DND-41 (cell line): Measurements from ENCODE around the gene NT5DC3.

ENCODE experiments used
- ATAC-seq: fragments of 200-7000 bp; cut with Tn5 transposase; 3 replicates; pipeline ENCODE4 v1.9.1; 2021; ENCODE audit warnings: low read depth; ENCODE audit not compliant: insufficient read depth
- DNase-seq: peaks from one replicate; pipeline ENCODE4 v3.0.0-alpha.2; 2020
- H2AFZ ChIP-seq: 2 replicates; pipeline ENCODE4 v1.6.0; 2012; ENCODE audit warnings: low read depth, low read length
- H3K27ac ChIP-seq: 2 replicates; pipeline ENCODE4 v1.5.1; 2012; ENCODE audit warnings: low read length, inconsistent platforms
- H3K27me3 ChIP-seq: fragments of 200-600 bp; sonication (generic); 2 replicates; pipeline ENCODE4 v1.6.0; 2012; ENCODE audit warnings: low read length, mild to moderate bottlenecking, inconsistent platforms; ENCODE audit not compliant: insufficient read depth, poor library complexity
- H3K36me3 ChIP-seq: 2 replicates; pipeline ENCODE4 v1.5.1; 2012; ENCODE audit warnings: low read length, inconsistent platforms; ENCODE audit not compliant: insufficient read depth
- H3K4me1 ChIP-seq: 2 replicates; pipeline ENCODE4 v1.5.1; 2012; ENCODE audit warnings: mild to moderate bottlenecking, low read length; ENCODE audit not compliant: insufficient read depth
- H3K4me2 ChIP-seq: 2 replicates; pipeline ENCODE4 v1.6.0; 2012; ENCODE audit warnings: mild to moderate bottlenecking, moderate library complexity, low read length, inconsistent platforms; ENCODE audit not compliant: insufficient read depth
- H3K4me3 ChIP-seq, 2 experiments: fragments of 200-600 bp in 1 of 2; shearing (Covaris generic) in 1 of 2; 2 replicates each; pipeline ENCODE4 v1.5.1; 2012 to 2016; ENCODE audit warnings: inconsistent platforms in 2 of 2, low read length in 2 of 2, mild to moderate bottlenecking in 2 of 2, low read depth in 1 of 2, moderate library complexity in 1 of 2
- H3K79me2 ChIP-seq: 2 replicates; pipeline ENCODE4 v1.6.0; 2012; ENCODE audit warnings: low read length, inconsistent platforms; ENCODE audit not compliant: insufficient read depth
- H3K9ac ChIP-seq: 2 replicates; pipeline ENCODE4 v1.6.0; 2012; ENCODE audit warnings: low read depth, mild to moderate bottlenecking, inconsistent platforms, low read length, moderate library complexity
- H3K9me3 ChIP-seq: 2 replicates; pipeline ENCODE4 v1.5.1; 2012; ENCODE audit warnings: low read length, moderate library complexity, mild to moderate bottlenecking, inconsistent platforms; ENCODE audit not compliant: insufficient read depth, severe bottlenecking
- H4K20me1 ChIP-seq: 2 replicates; pipeline ENCODE4 v1.6.0; 2012; ENCODE audit warnings: low read length; ENCODE audit not compliant: insufficient read depth
- EZH2 ChIP-seq: IDR thresholded peaks from 3 replicates; pipeline ENCODE4 v1.6.1; 2012; ENCODE audit warnings: borderline replicate concordance, low read depth, mild to moderate bottlenecking, moderate library complexity, low read length, inconsistent platforms; ENCODE audit not compliant: severe bottlenecking
- TF ChIP-seq, protein P1 (sequence below): IDR thresholded peaks from 2 replicates; pipeline ENCODE4 v1.5.1; 2012; ENCODE audit warnings: borderline replicate concordance, low read length, moderate library complexity, mild to moderate bottlenecking; ENCODE audit not compliant: poor library complexity, severe bottlenecking; ENCODE audit errors: extremely low read depth

Gene NT5DC3

DNA sequence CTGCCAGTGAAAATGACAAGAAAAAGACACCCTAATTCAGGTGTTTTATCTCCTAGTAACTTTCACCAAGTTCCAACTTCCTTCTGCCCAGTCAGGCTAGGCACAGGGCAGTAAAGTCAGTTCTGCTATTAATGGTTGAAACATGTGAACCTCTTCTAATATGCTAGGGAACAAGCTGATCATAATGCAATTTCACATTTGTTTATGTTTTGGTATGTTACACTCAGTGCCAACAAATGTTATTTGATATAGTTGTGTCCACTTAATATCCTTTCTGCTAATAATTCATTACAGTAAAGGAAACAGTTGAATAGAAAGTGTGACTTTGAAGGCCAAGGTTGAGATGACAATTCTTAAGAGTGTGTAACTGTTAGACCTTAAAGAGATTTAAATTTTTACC, 17.2 kb downstream of the NT5DC3 start:
- Histone ChIP-seq H4K20me1 (no peaks in the 10 kb centered on the region), H3K9ac (no peak overlapping the region), H2AFZ (no peak overlapping the region), H3K4me2 (no peak overlapping the region), H3K36me3 (no peaks in the 10 kb centered on the region), H3K4me3 (no peak overlapping the region), H3K9me3 (no peaks in the 10 kb centered on the region), H3K79me2 (no peaks in the 10 kb centered on the region), H3K4me1 (no peaks in the 10 kb centered on the region), H3K27ac (no peak overlapping the region), H3K27me3 (peaks cover 13% of the 10 kb centered on the region)
- ATAC-seq (no peak), DNase-seq (no peak)
- no peak for TF ChIP-seq EZH2
- TF ChIP-seq, protein P1, sequence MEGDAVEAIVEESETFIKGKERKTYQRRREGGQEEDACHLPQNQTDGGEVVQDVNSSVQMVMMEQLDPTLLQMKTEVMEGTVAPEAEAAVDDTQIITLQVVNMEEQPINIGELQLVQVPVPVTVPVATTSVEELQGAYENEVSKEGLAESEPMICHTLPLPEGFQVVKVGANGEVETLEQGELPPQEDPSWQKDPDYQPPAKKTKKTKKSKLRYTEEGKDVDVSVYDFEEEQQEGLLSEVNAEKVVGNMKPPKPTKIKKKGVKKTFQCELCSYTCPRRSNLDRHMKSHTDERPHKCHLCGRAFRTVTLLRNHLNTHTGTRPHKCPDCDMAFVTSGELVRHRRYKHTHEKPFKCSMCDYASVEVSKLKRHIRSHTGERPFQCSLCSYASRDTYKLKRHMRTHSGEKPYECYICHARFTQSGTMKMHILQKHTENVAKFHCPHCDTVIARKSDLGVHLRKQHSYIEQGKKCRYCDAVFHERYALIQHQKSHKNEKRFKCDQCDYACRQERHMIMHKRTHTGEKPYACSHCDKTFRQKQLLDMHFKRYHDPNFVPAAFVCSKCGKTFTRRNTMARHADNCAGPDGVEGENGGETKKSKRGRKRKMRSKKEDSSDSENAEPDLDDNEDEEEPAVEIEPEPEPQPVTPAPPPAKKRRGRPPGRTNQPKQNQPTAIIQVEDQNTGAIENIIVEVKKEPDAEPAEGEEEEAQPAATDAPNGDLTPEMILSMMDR, result no peak

DNA sequence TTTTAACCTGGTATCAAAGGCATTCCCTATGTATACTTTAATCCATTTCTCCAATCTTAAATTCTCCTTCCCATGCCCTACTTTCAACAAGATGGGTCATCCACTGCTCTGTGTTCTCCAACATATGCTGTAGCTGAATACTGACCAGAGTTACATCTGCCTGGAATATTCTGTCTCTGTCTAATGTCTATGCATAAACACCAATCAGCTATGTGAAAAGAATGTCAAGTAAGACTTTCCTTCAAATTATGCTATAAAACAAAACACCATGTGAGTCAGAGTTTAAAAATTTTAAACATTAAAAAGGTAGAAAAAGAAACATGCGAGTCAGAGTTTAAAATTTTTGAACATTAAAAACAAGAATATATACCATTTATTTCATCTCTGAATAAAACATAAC, 19.3 kb downstream of the NT5DC3 start:
- no peak for TF ChIP-seq EZH2
- Histone ChIP-seq H3K36me3 (no peaks in the 10 kb centered on the region), H3K9me3 (no peaks in the 10 kb centered on the region), H3K27me3 (peaks cover 12% of the 10 kb centered on the region), H3K4me2 (no peak overlapping the region), H2AFZ (no peak overlapping the region), H3K4me3 (no peak overlapping the region), H4K20me1 (no peaks in the 10 kb centered on the region), H3K79me2 (no peaks in the 10 kb centered on the region), H3K27ac (no peak overlapping the region), H3K4me1 (no peaks in the 10 kb centered on the region), H3K9ac (no peak overlapping the region)
- DNase-seq, result no peak
- ATAC-seq, result no peak

DNA sequence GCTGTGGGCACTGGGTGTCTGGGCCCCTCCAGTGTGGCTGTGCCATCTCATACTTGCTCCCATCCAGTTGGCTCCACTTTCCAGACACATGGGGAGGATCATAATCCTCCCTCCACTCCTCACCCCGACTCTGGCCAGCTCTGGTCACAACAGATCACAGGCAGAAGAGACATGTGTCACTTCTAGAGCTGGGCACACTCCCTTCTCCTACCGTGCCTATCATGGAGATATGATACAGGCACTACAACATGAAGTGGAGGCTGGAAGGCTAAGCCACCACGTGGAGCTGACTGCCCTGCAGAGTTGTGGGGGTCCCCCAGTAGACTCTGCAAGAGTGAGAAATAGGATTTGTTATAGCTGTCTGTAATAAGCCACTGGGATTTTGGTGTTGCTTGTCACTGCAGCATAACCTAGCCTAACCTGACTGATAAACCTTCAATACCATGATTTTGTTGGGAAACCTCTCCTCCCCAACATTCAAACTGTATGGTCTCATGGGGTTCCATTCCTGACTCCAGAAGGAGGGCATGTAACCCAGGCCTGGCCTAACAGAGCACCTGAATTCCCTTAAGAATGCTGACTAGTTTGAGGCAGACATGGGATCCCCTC, 20.0 kb downstream of the NT5DC3 start:
- H4K20me1 ChIP-seq, result no peaks in the 10 kb centered on the region
- TF ChIP-seq EZH2, result no peak
- TF ChIP-seq, protein P1, result no peak
- no peak overlapping the region for H3K4me2 ChIP-seq
- ATAC-seq (no peak), DNase-seq (no peak)
- H3K4me3 ChIP-seq, result no peak overlapping the region
- H2AFZ ChIP-seq, result no peak overlapping the region
- no peaks in the 10 kb centered on the region for H3K9me3 ChIP-seq
- no peak overlapping the region for H3K27ac ChIP-seq
- no peak overlapping the region for H3K9ac ChIP-seq
- no peaks in the 10 kb centered on the region for H3K79me2 ChIP-seq
- H3K4me1 ChIP-seq, result no peaks in the 10 kb centered on the region
- H3K36me3 ChIP-seq, result no peaks in the 10 kb centered on the region
- peaks cover 12% of the 10 kb centered on the region for H3K27me3 ChIP-seq

DNA sequence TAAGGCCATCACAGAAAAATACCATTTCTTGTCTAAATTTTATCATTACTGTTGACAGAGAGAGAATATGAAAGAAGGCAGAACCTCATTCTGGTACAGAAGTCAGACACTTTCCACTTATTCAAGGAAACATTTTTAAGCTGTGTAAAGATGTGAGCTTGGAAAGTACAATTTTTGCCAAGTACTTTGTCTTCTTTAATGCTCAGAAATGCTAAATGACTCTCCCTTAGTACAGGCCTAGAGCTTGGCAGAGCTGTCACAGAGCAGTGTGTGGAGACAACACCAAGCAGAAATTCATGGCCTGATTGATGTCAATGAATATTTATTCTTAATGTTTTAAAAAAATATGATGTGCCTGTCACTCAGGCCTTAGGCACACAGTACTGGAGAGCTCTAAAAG, 20.7 kb downstream of the NT5DC3 start:
- Histone ChIP-seq H3K27ac (no peak overlapping the region), H3K36me3 (no peaks in the 10 kb centered on the region), H3K4me1 (no peaks in the 10 kb centered on the region), H2AFZ (no peak overlapping the region), H3K79me2 (no peaks in the 10 kb centered on the region), H3K27me3 (peaks cover 14% of the 10 kb centered on the region), H3K9ac (no peak overlapping the region), H4K20me1 (no peaks in the 10 kb centered on the region), H3K4me2 (no peak overlapping the region), H3K9me3 (no peaks in the 10 kb centered on the region), H3K4me3 (no peak overlapping the region)
- no peak for TF ChIP-seq EZH2
- ATAC-seq (no peak), DNase-seq (no peak)
